GM21526 (cell line): Measurements from ENCODE around the gene PERCC1.

Experiments used
- ATAC-seq: cut with Tn5 transposase; IDR thresholded peaks from one replicate; pipeline ENCODE4 v1.9.1; 2021; ENCODE audit warnings: moderate library complexity; ENCODE audit not compliant: unreplicated experiment, low FRiP score

PERCC1 gene

DNA sequence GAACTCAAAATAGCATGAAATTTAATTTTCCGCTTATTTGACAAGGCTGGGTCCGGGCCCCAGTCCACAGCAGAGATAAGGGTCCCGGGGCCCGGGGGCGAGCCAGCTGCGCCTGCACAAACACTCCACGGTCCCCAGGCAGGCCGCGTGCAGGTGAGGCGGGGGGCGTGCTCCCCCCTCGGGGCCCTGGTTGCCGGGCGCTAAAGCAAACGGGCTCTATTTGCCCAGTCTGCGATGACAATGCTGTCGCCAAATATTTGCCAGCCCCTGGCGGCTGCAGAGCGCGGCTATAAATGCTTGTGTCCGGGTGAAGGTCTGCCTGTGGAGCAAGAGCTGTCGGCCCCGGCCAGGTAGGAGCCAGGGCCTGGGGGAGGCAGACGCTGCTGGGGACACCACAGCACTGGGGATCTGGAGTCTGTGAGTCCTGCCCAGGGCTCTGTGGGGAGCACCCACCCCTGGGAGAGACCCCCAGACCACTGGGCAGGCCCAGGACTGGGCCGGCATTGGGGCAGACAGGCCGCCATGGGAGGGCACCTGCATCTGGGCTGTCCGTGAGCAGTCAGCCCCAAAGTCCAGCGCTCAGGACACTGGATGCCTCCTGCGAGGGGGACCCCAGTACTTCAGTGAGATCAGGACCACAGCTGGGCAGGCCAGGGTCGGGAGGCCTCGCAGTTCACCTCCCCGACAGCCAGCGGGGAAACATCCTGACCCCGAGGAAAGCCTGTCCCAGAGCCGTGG, at the start of gene PERCC1:
TSS of gene PERCC1 (plus strand) at position 320 of the 738 bp plus-strand sequence. CDS start 1,516 bp downstream, outside the sequence.
- no peak for ATAC-seq

DNA sequence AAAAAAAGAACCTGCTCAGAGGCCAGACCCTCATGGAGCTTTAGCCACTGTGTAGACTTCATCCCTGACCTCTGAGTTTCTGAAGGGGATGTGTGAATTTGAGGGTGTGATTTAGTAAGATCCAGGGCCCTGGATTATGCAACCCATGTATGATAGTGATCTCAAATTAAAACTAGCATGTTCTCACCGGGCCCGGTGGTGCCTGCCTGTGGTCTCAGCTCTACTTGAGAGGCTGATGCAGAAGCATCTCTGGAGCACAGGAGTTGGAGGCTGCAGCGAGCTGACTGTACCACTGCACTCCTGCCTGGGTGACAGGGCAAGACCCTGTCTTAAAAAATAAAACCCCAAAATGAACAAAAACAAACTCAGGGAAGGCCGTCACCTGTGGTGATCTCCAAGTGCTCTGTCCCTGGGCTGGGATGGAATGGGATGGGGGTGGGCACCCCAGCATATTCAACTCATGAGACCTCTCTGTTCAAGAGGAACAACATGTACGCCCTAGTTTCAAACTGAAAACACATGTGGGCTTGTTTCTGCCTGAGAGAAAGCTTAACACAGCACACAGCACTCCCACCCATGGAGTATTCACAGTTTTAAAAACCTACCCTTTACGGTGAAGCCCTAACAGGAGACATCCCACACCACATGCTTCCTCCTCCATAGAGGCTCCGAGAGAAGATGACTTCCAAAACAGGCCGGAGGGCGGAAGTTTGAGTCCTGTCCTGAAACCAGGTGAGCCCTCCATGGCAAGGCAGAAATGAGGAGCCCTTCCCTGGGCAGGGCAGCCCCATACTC, 49.1 kb upstream of the PERCC1 start:
- no peak for ATAC-seq

DNA sequence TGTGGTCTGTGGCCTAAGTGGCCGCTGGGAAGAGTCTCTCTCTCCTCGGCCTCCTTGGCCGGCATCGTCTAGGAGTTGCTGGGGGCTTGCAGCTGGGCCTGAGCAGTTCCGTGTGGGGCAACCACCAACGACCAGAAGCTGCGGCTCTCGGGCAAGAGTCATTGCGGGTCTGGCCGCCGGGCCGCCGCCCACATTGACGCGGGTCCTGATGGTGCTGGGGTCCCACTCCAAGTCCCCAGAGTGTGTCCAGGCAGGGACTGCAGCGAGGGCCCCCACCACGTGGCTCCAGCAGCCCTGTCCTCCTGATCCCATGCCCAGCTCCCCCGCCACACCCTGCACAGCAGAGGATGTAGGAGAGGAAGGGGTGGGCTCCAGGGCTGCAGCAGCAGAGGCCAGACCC, 47.3 kb upstream of the PERCC1 start:
- no peak for ATAC-seq

DNA sequence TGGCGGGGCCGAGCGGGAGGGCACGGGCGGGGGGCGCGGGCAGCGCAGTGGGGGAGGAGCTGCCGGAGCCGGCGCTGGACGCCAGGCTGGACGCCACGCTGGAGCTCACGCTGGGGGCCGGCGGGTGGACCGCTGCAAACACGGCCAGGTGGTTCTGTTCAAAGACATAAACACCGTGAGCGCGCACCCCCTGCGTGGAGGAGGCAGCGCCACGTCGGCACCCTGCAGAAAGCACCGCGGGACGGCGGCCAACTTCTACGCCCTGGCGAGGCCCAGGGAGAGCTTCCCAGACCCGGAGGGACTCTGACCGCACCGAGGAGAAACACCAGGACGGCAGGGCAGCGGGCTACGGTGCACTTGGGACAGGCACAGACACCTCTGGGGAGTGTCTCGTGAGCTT, 45.6 kb upstream of the PERCC1 start:
- ATAC-seq, result no peak

DNA sequence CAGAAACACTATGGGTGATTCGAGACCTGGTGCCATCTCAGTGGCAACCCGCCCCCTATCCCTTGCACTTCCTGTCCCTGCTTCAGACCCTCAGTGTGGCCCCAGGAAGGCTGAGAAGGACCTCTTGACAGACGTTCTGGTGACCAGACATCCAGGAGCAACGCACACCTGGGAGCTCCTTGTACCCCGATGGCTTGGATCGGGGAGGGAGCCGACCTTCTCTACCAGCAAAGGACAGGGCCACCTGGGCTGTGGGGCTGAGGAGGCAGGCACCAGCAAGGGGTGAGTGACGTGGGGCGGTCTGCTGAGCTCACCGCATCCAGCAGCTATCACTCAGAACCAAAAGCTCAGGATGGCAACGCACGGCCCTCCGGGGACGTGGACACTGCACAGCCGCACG, 43.5 kb upstream of the PERCC1 start:
- ATAC-seq, result no peak

DNA sequence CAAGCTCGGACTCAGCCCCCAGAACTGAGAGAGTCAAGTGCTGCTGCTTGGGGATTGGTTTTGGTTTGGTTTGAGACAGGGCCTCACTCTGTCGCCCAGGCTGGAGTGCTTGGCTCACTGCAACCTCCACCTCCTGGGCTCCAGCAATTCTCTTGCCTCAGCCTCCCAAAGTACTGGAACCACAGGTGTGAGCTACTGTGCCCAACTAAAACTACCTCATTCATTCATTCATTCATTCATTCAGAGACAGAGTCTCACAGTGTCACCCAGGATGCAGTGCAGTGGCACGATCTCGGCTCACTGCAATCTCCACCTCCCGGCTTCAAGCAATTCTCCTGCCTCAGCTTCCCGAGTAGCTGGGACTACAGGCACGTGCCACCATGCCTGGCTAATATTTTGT, 41.1 kb upstream of the PERCC1 start:
- no peak for ATAC-seq

DNA sequence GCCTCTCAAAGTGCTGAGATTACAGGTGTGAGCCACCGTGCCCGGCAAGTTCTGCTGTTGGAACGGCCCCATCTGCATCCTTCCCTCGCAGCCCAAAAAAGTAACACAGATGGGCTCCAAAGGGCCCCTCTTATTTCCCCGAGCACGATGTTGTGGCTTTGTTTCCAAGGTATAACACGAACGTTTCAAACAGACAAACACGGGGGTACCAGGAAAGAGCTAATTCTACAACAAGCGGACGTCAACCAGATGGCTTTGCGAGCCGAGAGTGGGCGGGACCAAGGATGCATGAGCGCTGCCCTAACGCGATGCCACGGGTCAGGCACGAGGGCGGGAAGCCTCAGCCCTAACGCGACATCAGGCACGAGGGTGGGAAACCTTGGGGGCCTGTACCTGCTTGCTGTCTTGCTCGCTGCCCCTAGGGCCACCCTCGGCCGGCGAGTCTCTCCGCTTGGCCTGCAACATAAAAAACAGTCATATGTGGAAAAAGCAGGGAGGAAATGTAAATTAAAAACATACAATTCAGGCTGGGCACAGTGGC, 40.6 kb upstream of the PERCC1 start:
- no peak for ATAC-seq

DNA sequence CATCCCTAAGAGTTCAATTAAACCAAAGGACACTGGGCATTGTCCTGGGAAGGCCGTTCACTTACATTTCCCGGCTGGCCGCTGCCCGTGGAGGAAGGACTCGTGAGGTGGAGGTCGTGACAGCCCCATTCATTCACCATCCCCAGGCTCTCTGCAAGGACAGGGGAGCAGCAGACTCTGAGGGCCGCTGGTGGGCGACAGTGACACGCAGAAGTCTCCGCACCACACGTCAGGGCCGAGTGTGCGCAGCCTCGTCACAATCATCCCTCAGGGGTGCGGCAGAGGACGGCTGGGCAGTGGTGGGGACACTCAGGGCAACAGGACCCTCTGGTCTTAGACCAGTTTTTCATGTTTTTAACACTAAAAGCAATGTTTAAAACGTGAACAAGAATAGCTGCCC, 38.1 kb upstream of the PERCC1 start:
- ATAC-seq, result no peak

DNA sequence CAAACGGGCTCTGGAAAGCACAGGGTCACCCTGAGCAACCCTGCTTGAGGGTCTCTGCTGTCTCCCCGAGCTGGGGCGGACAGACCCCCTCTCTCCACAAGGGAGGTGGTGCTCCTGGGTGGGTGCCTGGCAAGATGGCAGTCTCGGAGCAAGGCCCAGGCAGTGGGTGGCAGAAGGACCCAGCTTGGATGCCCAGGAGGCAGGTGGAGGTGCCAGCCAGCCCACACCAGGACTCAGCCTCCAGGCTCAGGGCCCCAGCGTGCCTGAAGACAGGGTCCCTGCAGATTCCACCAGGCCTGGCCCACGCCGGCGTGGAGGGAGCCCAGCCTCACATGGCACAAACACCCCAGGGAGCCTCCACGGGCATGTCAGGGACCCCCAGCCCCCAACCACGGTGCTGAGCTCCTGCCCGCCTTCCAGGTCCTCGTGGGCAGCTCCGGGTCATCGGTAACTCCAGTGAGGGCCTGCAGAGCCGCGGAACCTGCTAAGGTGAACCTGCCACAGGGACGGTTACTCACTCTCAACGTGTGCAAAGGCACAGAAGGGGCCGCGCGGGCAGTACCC, 37.2 kb upstream of the PERCC1 start:
- ATAC-seq, result no peak

DNA sequence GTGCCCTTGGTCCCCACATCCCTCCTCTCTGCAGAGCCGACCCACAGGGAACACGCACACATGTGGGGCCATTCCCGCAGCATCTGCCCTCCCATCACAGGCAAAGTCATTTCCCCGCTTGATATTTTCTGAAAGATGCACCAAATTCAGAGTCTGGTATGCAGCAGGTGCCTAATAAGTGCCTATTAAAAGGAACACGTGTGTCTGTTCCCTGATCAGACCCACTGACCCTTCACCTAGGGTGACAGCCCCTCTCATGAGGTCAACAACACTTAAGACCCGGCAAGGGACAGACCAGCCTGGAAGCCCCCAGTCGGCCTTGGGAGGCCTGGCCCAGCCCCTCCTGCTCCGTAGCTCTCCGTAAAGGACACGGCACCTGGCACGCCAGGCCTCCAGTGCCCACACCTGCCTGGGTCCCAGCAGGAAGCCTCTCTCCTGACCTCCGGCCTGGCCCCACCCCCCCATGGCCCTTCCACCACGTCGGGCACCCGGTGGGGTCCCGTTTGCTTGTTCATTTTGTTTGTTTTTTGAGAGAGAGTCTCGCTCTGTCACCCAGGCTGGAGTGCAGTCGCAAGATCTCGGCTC, 36.4 kb upstream of the PERCC1 start:
- ATAC-seq, result no peak

DNA sequence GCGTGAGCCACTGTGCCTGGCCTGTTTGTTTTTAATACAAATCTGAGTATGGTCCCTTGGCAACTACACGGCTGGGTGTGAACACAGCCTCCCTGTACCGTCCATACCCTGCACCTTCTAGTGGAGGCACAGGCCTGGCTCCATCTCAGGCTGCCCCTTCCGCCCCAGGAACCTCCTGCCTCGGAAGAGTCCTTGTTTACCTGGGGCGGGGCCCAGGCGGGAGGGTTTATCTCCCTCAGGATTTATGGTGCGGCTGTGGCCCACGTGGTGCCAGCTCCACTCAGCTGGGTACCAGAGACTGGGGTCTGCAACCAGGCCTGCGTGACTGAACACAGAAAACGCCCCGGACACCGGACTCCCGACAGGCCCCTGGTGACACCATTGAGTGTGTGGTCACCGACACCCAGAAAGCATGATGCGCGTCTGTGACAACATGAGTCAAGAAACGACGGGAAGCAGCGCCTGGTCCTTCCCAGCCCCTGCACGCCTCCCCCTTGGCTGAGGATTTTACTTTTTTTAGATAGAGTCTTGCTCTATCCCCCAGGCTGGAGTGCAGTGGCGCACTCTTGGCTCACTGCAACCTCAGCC, 35.3 kb upstream of the PERCC1 start:
- no peak for ATAC-seq

DNA sequence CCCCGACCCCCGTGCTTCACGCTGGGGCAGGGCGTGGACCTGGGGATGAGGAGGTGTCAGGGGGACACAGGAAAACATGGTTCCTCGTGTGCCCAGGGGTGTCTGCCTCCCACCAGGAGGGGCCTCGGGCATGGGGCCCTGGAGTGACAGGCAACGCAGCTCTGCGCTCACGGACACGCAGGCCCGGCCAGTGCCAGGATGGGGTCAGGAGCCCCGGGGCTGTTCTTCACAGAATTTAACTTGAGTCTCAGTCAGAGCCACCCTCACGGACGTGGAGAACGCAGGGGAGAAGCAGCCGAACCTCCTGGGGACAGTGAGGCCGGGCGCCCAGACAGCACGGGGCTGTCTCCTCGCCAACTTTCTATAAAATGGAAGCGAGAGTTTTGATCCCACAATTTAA, 33.1 kb upstream of the PERCC1 start:
- no peak for ATAC-seq

DNA sequence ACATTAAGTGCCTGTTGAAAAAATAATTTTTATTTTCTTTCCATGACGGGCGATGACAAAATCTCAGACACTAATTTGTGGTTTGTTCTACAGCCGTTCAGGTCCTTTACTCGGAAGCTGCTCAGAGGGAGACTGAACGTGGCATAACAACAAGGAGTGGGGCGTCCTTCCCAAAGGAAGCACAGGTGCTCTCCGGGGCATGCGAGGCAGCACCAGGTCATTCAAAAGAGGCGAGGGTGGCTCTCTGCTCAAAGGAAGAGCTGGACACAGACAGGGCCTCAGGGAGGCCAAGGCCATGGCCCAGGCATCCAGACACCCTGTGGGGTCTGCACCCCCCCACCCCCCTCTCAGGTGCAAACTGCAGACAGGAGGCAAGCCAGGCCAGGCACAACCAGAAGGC, 32.5 kb upstream of the PERCC1 start:
- no peak for ATAC-seq

DNA sequence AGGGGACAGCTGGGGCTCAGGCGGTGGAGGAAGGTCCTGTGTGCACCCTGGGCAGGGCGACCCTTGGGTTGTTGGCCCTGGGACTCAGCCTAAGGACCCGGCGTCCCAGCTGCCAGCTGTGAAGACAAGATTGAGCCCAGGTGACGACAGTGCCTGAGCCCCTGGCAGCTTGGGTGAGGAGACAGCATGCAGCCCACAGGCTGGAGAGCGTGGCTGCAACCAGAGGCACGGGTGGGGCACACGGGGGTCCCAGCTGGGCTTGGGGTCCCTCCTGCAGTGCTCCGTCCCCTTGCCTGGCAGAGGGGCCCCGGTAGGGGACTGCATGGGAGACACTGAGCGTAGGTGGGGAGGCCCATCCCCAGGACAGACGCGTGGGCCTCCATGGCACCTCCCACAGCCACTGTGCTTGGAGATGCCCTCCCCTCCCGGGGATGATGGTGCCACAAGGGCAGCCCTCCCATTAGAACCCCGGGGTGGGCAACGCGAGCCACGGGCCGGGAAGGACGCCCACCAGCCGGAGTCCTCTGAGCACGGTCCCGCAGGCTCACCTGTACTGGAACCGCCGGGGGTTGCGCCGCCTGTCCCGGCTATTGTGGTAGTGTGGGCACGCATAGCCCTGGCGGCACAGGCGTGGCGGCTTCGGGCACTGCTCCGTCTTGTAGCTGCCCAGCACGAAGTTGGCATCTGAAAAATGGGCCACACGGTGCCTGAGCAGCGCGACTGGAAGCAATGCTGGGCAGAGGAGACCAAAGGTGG, 31.9 kb upstream of the PERCC1 start:
- no peak for ATAC-seq

DNA sequence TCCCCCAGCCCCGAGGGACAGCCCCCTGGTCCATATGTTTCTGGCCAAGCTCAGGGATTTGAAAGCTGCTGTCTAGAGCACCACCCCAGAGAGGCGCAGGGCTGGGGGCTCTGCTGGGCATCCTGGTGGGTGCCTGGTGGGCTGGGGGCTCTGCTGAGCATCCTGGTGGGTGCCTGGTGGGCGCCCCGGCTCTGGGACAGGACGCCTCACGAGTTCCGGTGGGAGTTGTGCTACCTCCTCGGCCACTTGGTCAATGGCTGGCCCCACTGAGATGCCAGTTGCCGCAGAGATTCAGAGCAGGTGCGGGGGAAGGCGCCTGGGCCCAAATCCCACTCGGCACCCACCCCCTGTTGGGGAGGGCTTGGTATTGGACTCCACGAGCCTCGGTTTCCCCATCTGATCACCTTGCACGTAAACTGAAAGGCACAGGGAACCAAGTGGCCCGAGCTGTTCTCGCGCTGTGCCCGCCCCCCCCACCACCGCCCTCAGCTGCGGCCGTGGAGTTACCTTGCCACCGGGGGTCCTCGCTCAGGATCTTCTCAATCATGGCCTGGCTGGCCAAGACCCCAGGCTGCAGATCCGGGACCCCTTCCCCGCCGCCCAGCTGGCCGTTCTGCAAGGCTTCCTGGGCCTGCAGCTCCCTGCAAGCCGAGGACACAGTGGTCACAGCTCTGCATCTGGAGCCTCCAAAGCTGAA, 29.7 kb upstream of the PERCC1 start:
- ATAC-seq, result no peak

DNA sequence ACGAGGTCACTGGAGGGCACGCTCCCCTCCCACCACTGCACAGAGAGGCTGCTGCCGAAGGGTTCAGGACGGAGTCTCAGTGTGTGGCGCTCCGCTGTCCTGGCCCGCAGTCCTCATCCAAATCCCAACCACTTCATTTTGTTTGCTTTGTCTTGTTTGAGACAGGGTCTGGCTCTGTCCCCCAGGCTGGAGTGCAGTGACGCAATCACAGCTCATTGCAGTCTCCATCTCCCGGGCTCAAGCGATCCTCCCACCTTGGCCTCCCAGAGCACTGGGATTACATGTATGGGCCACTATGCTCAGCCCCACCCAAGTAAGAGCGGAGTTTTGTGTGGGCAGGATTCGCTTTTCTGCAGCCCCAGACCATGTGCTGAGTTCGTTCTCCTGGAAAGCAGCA, 29.1 kb upstream of the PERCC1 start:
- ATAC-seq, result no peak

DNA sequence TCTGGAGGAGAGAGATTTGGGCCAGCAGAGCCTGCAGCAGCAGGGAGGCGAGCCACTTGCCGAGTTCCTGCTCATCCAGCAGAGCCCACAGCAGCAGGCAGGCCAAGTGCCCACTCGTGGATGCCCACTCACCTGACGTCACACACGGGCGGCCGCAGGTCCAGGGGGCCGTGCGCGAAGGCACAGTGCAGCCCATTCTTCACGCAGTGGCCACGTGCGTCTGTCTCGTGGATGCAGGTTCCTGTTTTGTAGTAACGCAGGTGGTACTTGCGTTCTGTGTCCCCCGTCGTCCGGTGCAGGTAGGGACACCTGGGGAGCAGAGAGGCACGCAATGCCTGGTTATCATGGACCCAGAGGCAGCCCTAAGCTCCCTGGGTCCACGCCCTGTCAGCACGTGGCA, 27.8 kb upstream of the PERCC1 start:
- no peak for ATAC-seq

DNA sequence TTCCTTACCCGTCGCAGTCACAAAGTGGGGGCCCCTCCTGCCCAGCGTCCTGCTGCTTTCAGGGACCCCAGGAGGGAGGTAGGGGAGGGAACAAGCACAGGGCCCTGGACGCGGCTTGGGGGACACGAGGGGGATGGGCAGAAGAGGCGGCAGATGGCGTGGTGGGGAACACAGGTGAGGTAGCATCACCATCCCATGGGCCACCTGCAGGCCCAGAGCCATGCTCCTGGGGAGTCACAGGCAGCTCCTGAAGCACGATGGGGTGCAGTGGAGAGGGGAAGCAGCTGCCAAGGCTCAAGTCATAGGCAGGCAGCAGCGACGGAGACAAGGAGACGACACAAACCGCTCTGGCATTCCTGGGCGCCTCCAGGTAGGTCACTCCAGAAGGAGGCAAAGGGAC, 27.1 kb upstream of the PERCC1 start:
- no peak for ATAC-seq

DNA sequence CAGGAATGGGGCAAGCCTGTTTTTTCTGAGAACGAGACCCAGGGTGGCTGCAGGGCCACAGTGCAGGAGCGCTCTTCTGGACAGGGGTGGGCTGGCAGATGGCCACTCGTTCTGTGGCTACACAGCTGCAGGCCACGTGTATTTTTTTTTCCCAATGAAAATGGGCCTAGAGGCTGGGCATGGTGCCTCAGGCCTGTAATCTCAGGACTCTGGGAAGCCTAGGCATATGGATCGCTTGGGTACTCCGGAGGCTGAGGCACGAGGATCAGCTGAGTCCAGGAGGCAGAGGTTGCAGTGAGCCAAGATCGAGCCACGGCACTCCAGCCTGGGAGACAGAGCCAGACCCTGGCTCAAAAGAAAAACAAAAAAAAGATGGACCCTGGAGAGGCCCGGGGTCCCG, 23.1 kb upstream of the PERCC1 start:
- ATAC-seq, result no peak
